SK-N-MC (cell line): ENCODE data around the gene NCOA6.

Source experiments
- EZH2 ChIP-seq: fragments of 200-600 bp; sonication (generic); IDR thresholded peaks from one replicate; pipeline ENCODE4 v1.6.1; 2017; ENCODE audit warnings: antibody characterized with exemption
- FOXP2 ChIP-seq: optimal IDR thresholded peaks from 2 replicates; pipeline ENCODE3; 2011; ENCODE audit warnings: mild to moderate bottlenecking, moderate library complexity; ENCODE audit not compliant: insufficient read depth; ENCODE audit errors: extremely low read length, control extremely low read depth
- POLR2AphosphoS5 ChIP-seq: IDR thresholded peaks from 2 replicates; pipeline ENCODE4 v1.6.1; 2012; ENCODE audit warnings: mild to moderate bottlenecking, low read depth, low read length, borderline replicate concordance

- no peak for TF ChIP-seq EZH2
- TF ChIP-seq POLR2AphosphoS5 = no peak
- no peak for TF ChIP-seq FOXP2
These were observed 16.7 kb upstream of the NCOA6 start for GRCh38 chr20:34842143-34842542.
